Naive thymus-derived CD4-positive, alpha-beta T cell (primary cell): ENCODE data around the gene PPP1R14D. TPM values are rescaled to one million over a fixed set of nuclear protein-coding genes. Genes with fewer than 3 reads are reported as not detected.

Experiments
- ATAC-seq: fragments of 150-1000 bp; cut with Tn5 transposase; 2 replicates; pipeline ENCODE4 v1.10.0; 2021; ENCODE audit warnings: mild to moderate bottlenecking, moderate library complexity
- CTCF ChIA-PET: fragments of 350-600 bp; sonication (Branson Sonifier 250); formaldehyde crosslinking; loops from one replicate; lab custom pipeline; 2021; ENCODE audit warnings: antibody characterized with exemption; lab: Charles Lee
- POLR2A ChIA-PET: fragments of 350-600 bp; sonication (Branson Sonifier 250); formaldehyde crosslinking; loops from one replicate; lab custom pipeline; 2021; ENCODE audit warnings: antibody characterized with exemption, inconsistent platforms; lab: Charles Lee
- DNase-seq, 9 donors: peaks; one replicate each; pipeline versions ENCODE4 v3.0.0 to v3.0.0-alpha.2; 2020 to 2022; ENCODE audit warnings: mixed read lengths in 1 of 9
- H3K27ac ChIP-seq: one replicate; pipeline ENCODE4 v1.7.0; 2013; ENCODE audit warnings: mild to moderate bottlenecking, low read depth, low read length, moderate library complexity
- H3K27me3 ChIP-seq, 2 donors: one replicate each; pipeline ENCODE4 v1.7.0; 2013; ENCODE audit warnings: low read length in 2 of 2, mild to moderate bottlenecking in 2 of 2, moderate library complexity in 2 of 2; ENCODE audit not compliant: control insufficient read depth in 2 of 2, insufficient read depth in 2 of 2
- H3K36me3 ChIP-seq, 3 experiments: 1 replicate in 2 of 3; 2 replicates in 1 of 3; pipeline ENCODE4 v1.7.0; 2013; ENCODE audit warnings: low read length in 3 of 3, mild to moderate bottlenecking in 3 of 3, moderate library complexity in 1 of 3; ENCODE audit not compliant: insufficient read depth in 3 of 3, control insufficient read depth in 2 of 3
- H3K4me1 ChIP-seq, 2 donors: one replicate each; pipeline ENCODE4 v1.7.0; 2013; ENCODE audit warnings: low read length in 2 of 2, mild to moderate bottlenecking in 2 of 2, moderate library complexity in 1 of 2; ENCODE audit not compliant: control insufficient read depth in 2 of 2, insufficient read depth in 2 of 2
- H3K4me3 ChIP-seq: 2 replicates; pipeline ENCODE4 v1.7.0; 2013; ENCODE audit warnings: mild to moderate bottlenecking, low read length
- H3K9me3 ChIP-seq, 3 experiments: 1 replicate in 2 of 3; 2 replicates in 1 of 3; pipeline ENCODE4 v1.7.0; 2013; ENCODE audit warnings: low read length in 3 of 3; ENCODE audit not compliant: control insufficient read depth in 2 of 3
- H3K27ac Mint-ChIP-seq, 9 donors: one replicate each; pipeline ENCODE4 v1.8.0; 2020 to 2022; ENCODE audit warnings: mixed read lengths in 9 of 9, mild to moderate bottlenecking in 8 of 9, moderate library complexity in 5 of 9, inconsistent platforms in 2 of 9
- H3K27me3 Mint-ChIP-seq, 5 donors: one replicate each; pipeline ENCODE4 v1.8.0; 2021 to 2022; ENCODE audit warnings: mixed read lengths in 5 of 5, mild to moderate bottlenecking in 1 of 5
- H3K36me3 Mint-ChIP-seq, 5 donors: one replicate each; pipeline ENCODE4 v1.8.0; 2020 to 2022; ENCODE audit warnings: mixed read lengths in 5 of 5, mild to moderate bottlenecking in 3 of 5, inconsistent platforms in 1 of 5
- H3K4me1 Mint-ChIP-seq, 7 donors: one replicate each; pipeline ENCODE4 v1.8.0; 2020 to 2022; ENCODE audit warnings: mixed read lengths in 7 of 7, mild to moderate bottlenecking in 3 of 7, inconsistent platforms in 1 of 7
- H3K4me3 Mint-ChIP-seq, 10 donors: one replicate each; pipeline ENCODE4 v1.8.0; 2020 to 2022; ENCODE audit warnings: mild to moderate bottlenecking in 10 of 10, mixed read lengths in 10 of 10, moderate library complexity in 6 of 10, inconsistent platforms in 2 of 10
- H3K9me3 Mint-ChIP-seq, 11 donors: one replicate each; pipeline ENCODE4 v1.8.0; 2020 to 2022; ENCODE audit warnings: mixed read lengths in 11 of 11, mild to moderate bottlenecking in 4 of 11, inconsistent platforms in 1 of 11, moderate library complexity in 1 of 11
- intact Hi-C, 2 donors: fragments of 100-400 bp; cut with micrococcal nuclease; formaldehyde crosslinking; loops; one replicate each; pipeline ENCODE4 v1.15.1; 2023
- polyA plus RNA-seq, 2 donors: library from polyadenylated mRNA; unstranded; fragments of 300-500 nt; fragmentation: Illumina TruSeq; gene quantifications; one replicate each; pipeline ENCODE4 v1.2.3, GENCODE V29; 2021
- total RNA-seq, 6 experiments: library from RNA in 5 of 6; stranded (reverse) in 5 of 6; gene quantifications; 1 replicate in 5 of 6; 2 replicates in 1 of 6; pipeline ENCODE4 v1.2.3 and lab custom pipeline; 2021 to 2026

PPP1R14D gene
- total and polyA plus RNA-seq, 7 experiments from 2014 or later: not detected

DNA sequence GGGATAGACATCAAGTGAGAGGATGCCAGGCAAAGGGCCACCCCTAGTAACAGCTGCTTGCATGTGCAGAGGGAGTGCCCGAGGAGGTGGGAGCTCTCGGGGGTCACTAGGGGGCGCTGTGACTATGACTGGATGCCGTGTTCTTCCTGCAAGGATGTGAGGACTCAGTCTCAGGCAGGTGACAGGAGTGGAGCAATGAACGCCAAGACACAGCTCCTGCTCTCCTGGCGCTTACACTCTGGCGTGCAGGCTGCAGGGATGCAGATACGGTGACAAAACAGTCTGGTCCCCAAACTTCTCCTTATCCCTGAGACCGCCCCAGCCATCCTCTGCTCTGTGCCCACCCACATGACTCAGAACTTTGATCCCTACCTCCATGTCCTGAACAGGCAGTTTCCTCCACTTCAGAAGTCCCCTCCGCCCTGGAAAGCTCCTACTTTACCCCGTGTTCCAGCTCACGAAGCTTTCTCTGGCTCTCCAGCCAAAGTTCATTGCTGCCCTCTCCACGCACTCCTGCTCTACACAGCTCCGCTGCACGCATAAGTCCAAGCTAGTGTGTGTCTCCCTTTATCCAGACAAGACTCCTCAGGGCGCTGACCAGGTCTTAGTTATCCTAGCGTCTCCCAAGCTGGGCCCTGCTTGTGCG, 30.8 kb upstream of the PPP1R14D start:
- ATAC-seq (peak; percentile 80), DNase-seq (peak; percentile 60 to 84 (median 76))
- H3K4me3 Mint-ChIP-seq: peak overlapping the region in 2 of 10 donors; percentile 7 to 31
- POLR2A ChIA-PET: interaction anchor here (1.2 to 3.6 kb wide), 2 partner anchors 33 to 35 kb away, joined by 6 to 29 read pairs; partner anchors contain the start of gene VPS18
- intact Hi-C loops: no loop called here
- CTCF ChIA-PET: interaction anchor here (0.6 to 6.0 kb wide), 14 partner anchors 9 to 326 kb away, joined by 3 to 101 read pairs (median 6); partner anchors contain the start of genes RHOV and VPS18
- peaks cover 0 to 18% (median 13%) of the 10 kb centered on the region in 7 donors for H3K4me1 Mint-ChIP-seq
- H3K4me3 ChIP-seq: no peak overlapping the region
- peaks cover 0 to 3% (median 0%) of the 10 kb centered on the region in 5 donors for H3K36me3 Mint-ChIP-seq
- no peaks in the 10 kb centered on the region for H3K36me3 ChIP-seq
- no peaks in the 10 kb centered on the region for H3K9me3 ChIP-seq
- no peaks in the 10 kb centered on the region for H3K9me3 Mint-ChIP-seq
- no peak overlapping the region for H3K27ac Mint-ChIP-seq
- no peak overlapping the region for H3K27ac ChIP-seq
- no peaks in the 10 kb centered on the region for H3K4me1 ChIP-seq
- no peaks in the 10 kb centered on the region for H3K27me3 ChIP-seq
- H3K27me3 Mint-ChIP-seq: peaks cover 0 to 5% (median 0%) of the 10 kb centered on the region in 5 donors

DNA sequence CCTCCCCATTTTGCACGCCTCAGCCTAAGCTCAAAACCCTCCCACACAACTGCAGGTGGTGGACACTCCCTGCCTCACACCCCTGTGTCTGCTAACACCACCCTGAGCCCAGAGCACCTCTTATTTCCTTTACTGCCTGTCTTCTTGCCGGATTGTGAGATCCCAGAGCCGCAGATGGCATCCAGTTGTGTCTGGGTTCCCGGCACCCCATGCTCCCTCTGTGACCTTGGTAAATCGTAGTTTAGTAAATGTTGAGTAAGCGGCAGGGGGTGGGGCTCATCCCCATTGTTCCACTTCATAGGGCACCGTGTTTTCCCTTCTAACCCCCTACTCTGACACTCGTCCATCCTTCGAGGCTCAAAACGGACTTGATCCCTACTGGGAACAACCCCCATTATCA, 30.2 kb upstream of the PPP1R14D start:
- CTCF ChIA-PET: interaction anchor here (0.6 to 6.0 kb wide), 15 partner anchors 9 to 326 kb away, joined by 3 to 101 read pairs (median 9); partner anchors contain the start of genes RHOV and VPS18
- ATAC-seq (no peak), DNase-seq (no peak)
- Mint-ChIP-seq H3K27me3 (peaks cover 0 to 5% (median 0%) of the 10 kb centered on the region in 5 donors), H3K4me3 (no peak overlapping the region), H3K4me1 (peaks cover 0 to 18% (median 13%) of the 10 kb centered on the region in 7 donors), H3K27ac (no peak overlapping the region), H3K36me3 (peaks cover 0 to 3% (median 0%) of the 10 kb centered on the region in 5 donors), H3K9me3 (no peaks in the 10 kb centered on the region)
- intact Hi-C loops: no loop called here
- Histone ChIP-seq H3K27me3 (no peaks in the 10 kb centered on the region), H3K4me1 (no peaks in the 10 kb centered on the region), H3K36me3 (no peaks in the 10 kb centered on the region), H3K4me3 (no peak overlapping the region), H3K9me3 (no peaks in the 10 kb centered on the region), H3K27ac (no peak overlapping the region)
- POLR2A ChIA-PET: interaction anchor here (1.2 to 3.6 kb wide), 2 partner anchors 33 to 36 kb away, joined by 6 to 29 read pairs; partner anchors contain the start of gene VPS18

DNA sequence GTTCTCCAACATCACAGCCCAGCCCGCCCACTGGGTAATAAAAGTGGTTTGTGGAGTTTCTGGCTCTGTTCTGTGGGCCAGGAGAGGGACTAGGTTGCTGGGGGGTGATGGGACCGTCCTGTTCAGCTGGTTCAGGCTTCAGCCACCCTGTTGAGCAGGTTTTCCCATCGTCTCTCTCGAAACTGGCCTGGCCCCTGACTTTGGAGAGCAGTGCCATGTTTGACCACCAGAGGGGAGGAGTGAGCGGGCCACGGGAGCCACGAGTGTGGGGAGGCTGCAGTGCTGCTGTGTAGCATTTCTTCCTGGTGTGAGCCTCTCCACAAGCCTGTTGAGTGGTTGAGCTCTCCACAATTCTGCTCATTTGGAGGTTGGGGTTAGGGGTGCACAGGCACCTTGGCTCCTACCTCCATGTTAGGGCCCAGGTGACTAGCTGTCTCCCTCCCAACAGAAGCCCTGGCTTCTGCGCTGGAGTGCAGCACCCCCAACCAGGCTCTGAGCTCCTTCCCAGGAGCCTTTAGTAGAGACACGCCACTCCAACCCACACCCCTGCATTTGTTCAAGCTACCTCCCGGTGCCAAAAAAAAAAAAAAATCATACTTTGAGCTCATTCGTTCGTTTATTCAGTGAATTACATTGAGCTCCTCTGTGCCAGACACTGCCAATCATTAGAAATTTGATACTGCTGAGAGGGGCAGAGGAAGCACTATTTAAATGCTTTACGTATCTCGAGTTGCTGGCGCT, 29.3 kb upstream of the PPP1R14D start:
- no peaks in the 10 kb centered on the region for H3K36me3 ChIP-seq
- intact Hi-C loops: loop anchor here (1.0 kb wide), 3 partner anchors 37 to 328 kb away; partner anchors contain the start of gene VPS18 (in 2 of the 2)

DNA sequence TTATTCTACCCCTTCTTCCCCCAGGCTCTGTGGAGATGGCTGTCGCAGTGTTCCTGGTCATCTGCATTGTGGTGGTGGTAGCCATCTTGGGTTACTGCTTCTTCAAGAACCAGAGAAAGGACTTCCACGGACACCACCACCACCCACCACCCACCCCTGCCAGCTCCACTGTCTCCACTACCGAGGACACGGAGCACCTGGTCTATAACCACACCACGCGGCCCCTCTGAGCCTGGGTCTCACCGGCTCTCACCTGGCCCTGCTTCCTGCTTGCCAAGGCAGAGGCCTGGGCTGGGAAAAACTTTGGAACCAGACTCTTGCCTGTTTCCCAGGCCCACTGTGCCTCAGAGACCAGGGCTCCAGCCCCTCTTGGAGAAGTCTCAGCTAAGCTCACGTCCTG, 28.2 kb upstream of the PPP1R14D start:
- no peak for ATAC-seq
- no peaks in the 10 kb centered on the region for H3K36me3 ChIP-seq
- Mint-ChIP-seq H3K36me3 (peaks cover 0 to 3% (median 0%) of the 10 kb centered on the region in 5 donors), H3K27ac (no peak overlapping the region), H3K4me3 (no peak overlapping the region), H3K4me1 (peaks cover 0 to 18% (median 13%) of the 10 kb centered on the region in 7 donors), H3K27me3 (no peaks in the 10 kb centered on the region), H3K9me3 (no peaks in the 10 kb centered on the region)
- POLR2A ChIA-PET: interaction anchor here (0.9 to 3.6 kb wide), 4 partner anchors 17 to 38 kb away, joined by 3 to 29 read pairs (median 4); partner anchors contain the start of genes RHOV and VPS18
- intact Hi-C loops: loop anchor here (1.0 kb wide), 3 partner anchors 38 to 329 kb away; partner anchors contain the start of gene VPS18 (in 2 of the 2)
- H3K27me3 ChIP-seq: no peaks in the 10 kb centered on the region
- CTCF ChIA-PET: interaction anchor here (0.7 to 6.0 kb wide), 11 partner anchors 9 to 328 kb away, joined by 3 to 101 read pairs (median 10); partner anchors contain the start of genes RHOV and VPS18
- H3K4me3 ChIP-seq: no peak overlapping the region
- no peaks in the 10 kb centered on the region for H3K4me1 ChIP-seq
- DNase-seq: no peak
- no peak overlapping the region for H3K27ac ChIP-seq
- no peaks in the 10 kb centered on the region for H3K9me3 ChIP-seq

More for the DNA sequence above, 29.3 kb upstream of the PPP1R14D start:
- Mint-ChIP-seq H3K27ac (peak overlapping the region in 1 of 9 donors; percentile 9), H3K9me3 (no peaks in the 10 kb centered on the region), H3K27me3 (peaks cover 0 to 2% (median 0%) of the 10 kb centered on the region in 5 donors), H3K4me1 (peaks cover 0 to 18% (median 13%) of the 10 kb centered on the region in 7 donors), H3K36me3 (peaks cover 0 to 3% (median 0%) of the 10 kb centered on the region in 5 donors), H3K4me3 (no peak overlapping the region)
- CTCF ChIA-PET: interaction anchor here (0.6 to 6.0 kb wide), 20 partner anchors 8 to 1584 kb away, joined by 3 to 101 read pairs (median 6); partner anchors contain the start of genes RHOV and VPS18
- H3K27ac ChIP-seq: no peak overlapping the region
- peak; percentile 95 for ATAC-seq
- DNase-seq: peak; percentile 58 to 88 (median 74)
- H3K4me1 ChIP-seq: no peaks in the 10 kb centered on the region
- no peaks in the 10 kb centered on the region for H3K27me3 ChIP-seq
- POLR2A ChIA-PET: interaction anchor here (0.9 to 3.6 kb wide), 3 partner anchors 31 to 37 kb away, joined by 3 to 29 read pairs (median 6); partner anchors contain the start of gene VPS18
- no peaks in the 10 kb centered on the region for H3K9me3 ChIP-seq
- H3K4me3 ChIP-seq: no peak overlapping the region

DNA sequence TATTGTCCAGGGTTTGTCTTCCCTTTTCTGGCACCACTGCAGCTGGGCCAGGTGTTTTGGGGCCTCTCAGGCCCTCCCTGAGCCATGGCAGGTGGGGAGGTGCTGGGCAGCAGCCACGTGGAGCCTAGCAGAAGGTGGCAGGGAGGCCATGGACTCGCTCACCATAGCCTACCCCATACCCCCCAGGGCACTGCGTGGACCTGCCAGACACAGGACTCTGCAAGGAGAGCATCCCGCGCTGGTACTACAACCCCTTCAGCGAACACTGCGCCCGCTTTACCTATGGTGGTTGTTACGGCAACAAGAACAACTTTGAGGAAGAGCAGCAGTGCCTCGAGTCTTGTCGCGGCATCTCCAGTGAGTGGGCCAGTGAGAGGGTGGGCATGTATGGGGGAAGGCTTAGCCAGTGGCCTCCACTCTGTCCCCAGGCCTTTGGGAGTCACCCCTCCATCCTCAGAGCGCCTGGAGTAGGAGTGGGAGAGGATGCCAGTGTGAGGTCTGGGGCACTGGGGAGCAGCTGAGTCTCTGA, 27.3 kb upstream of the PPP1R14D start:
- ChIA-PET CTCF (interaction anchor here (3.4 to 6.0 kb wide), 3 partner anchors 17 to 49 kb away, joined by 15 to 101 read pairs (median 47); partner anchors contain the start of genes RHOV and VPS18), POLR2A (interaction anchor here (1.5 to 1.9 kb wide), 2 partner anchors 18 to 36 kb away, joined by 3 to 6 read pairs; partner anchors contain the start of gene RHOV)
- DNase-seq (no peak), ATAC-seq (no peak)
- no peaks in the 10 kb centered on the region for H3K27me3 Mint-ChIP-seq
- Histone ChIP-seq H3K9me3 (no peaks in the 10 kb centered on the region), H3K4me1 (no peaks in the 10 kb centered on the region), H3K36me3 (no peaks in the 10 kb centered on the region), H3K27me3 (no peaks in the 10 kb centered on the region), H3K4me3 (no peak overlapping the region), H3K27ac (no peak overlapping the region)
- intact Hi-C loops: no loop called here
- peaks cover 0 to 3% (median 0%) of the 10 kb centered on the region in 5 donors for H3K36me3 Mint-ChIP-seq
- no peaks in the 10 kb centered on the region for H3K9me3 Mint-ChIP-seq
- H3K4me1 Mint-ChIP-seq: peaks cover 0 to 18% (median 13%) of the 10 kb centered on the region in 7 donors
- H3K4me3 Mint-ChIP-seq: no peak overlapping the region
- no peak overlapping the region for H3K27ac Mint-ChIP-seq

DNA sequence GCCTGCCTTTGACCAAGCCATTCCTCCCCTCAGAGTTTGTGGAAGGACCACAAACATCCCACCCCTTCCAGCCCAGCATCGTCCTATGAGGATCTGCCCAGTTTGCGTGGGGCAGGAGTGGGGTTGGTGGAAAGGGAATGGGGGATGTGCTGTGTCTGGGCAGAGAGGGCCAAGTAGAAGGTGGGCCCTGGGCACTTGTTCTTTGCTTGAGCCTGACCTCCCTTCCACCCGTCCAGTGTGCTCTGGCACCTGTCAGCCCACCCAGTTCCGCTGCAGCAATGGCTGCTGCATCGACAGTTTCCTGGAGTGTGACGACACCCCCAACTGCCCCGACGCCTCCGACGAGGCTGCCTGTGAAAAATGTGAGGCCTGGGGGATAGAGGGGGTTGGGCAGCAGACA, 25.7 kb upstream of the PPP1R14D start:
- Histone ChIP-seq H3K27ac (no peak overlapping the region), H3K9me3 (no peaks in the 10 kb centered on the region), H3K27me3 (no peaks in the 10 kb centered on the region), H3K36me3 (no peaks in the 10 kb centered on the region), H3K4me3 (no peak overlapping the region), H3K4me1 (no peaks in the 10 kb centered on the region)
- ATAC-seq (no peak), DNase-seq (no peak)
- peaks cover 0 to 3% (median 0%) of the 10 kb centered on the region in 5 donors for H3K36me3 Mint-ChIP-seq
- POLR2A ChIA-PET: no interaction called here
- no peak overlapping the region for H3K27ac Mint-ChIP-seq
- intact Hi-C loops: no loop called here
- H3K4me1 Mint-ChIP-seq: peaks cover 0 to 13% (median 8%) of the 10 kb centered on the region in 7 donors
- H3K4me3 Mint-ChIP-seq: no peak overlapping the region
- CTCF ChIA-PET: interaction anchor here (1.4 kb wide), 1 partner anchor 38 kb away, joined by 3 read pairs; no protein-coding TSS in a partner anchor
- no peaks in the 10 kb centered on the region for H3K27me3 Mint-ChIP-seq
- no peaks in the 10 kb centered on the region for H3K9me3 Mint-ChIP-seq
